ENCODE results near the gene PDE3B. TPM values are rescaled to one million over a fixed set of nuclear protein-coding genes. Genes with fewer than 3 reads are reported as not detected.
"Not testable (repeated sequence)": the region's sequence is repeated elsewhere in the genome, so short reads cannot be mapped to it uniquely, and the experiment has no call there.

PDE3B gene
- 0.43 and 0.96 TPM in 2 replicates for total RNA-seq (2014; rRNA removed; shearing (Covaris generic))

DNA sequence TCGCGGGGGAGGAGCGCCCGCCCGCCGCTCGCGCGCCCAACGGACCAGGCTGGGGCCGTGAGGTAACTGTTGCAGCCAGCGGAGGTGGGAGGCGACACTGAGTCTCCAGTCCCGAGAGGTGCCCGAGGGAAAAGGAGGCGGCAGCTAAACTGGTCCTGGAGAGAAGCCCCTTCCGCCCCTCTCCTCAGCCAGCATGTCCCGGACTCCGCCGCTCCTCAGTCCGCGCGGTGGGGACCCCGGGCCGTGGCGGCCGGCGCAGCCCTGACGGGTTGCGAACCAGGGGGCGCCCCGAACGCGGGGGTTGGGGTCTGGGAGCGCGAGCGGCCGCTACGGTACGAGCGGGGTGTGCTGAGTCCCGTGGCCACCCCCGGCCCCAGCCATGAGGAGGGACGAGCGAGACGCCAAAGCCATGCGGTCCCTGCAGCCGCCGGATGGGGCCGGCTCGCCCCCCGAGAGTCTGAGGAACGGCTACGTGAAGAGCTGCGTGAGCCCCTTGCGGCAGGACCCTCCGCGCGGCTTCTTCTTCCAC lies at the start of gene PDE3B:
Gene PDE3B, plus strand, starts transcription at position 108 of the 529 bp plus-strand sequence. Its CDS starts 272 bp downstream, at position 380.
- DNase-seq (ENCODE audit: low spot score) = peak; percentile 9

GRCh38 chr11:14595261-14595660 lies 48.3 kb upstream of the PDE3B start:
- not testable (repeated sequence) for DNase-seq (ENCODE audit: low spot score)

DNA sequence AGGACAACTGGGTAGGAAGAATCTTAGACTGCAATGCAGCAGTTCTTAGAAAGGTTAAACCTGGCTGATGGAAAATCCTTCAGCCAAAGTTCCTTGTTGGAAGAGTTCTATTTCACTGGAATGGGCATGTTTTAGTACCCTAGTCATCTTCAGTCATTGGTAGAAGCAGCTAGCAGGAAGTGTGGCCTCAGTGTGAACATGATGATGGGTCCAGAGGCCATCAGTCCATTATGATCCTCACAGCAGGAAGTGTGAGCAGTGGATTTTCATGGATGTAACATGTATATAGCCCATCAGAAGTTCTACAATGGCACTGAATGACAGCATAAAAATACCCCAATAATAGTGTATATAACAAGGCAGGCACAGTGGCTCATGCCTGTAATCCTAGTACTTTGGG lies 35.9 kb upstream of the PDE3B start:
- no peak for DNase-seq (ENCODE audit: low spot score)

DNA sequence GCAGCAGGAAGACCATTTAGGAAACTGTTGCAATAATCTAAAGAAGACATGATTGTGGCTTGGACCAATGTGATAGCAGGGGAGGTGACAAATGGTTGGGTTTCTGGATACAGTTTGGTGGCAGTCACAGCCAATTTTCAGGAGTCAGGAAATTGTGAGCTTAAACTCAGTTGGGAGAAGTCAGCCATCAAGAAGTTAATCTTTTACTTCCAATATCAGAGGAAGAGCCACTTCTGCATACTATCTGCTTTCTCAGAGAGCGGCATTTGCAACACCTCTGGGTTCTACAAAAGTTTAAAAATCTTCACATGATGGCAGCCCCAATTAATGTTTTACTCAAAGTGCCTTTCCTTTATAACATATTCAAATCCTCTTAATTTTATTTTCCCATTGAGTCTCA lies 33.7 kb upstream of the PDE3B start:
- no peak for DNase-seq (ENCODE audit: low spot score)

DNA sequence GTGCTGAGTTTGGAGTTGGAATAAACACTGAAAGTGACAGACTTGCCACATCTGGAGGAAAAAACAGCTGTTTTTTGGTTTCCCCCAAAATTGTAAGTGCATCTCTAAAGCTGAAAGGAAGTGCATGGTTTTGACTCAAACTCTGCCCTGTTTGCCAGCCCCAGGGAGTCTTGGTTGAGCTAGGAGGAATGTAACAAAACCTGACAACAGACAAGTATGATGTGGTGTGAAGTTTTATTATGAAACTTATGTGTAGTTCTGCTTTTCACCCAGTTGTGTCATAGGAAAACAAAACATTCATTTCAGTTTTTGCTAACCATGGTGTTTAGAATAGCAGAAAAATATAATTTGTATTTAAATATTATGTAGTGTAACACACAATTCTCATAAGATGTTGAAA lies 31.7 kb upstream of the PDE3B start:
- no peak for DNase-seq (ENCODE audit: low spot score)

DNA sequence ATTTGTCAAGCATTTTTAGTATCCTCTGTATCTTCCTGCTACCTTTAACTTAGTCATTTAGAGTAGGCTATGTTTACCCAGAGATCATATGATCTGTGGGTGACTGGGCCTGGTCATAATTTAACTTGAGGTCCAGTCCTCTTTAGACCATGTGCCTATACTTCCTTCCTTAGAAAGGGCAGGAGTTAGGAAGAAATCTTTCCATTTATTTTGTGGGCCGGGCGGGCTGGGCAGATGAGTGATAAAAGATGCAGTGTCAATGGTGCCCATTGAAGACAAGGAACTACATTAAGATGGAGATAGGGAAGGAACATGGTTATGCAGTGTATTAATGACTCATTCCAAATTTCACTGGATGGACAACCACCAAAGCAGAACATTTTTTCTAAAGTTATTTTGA lies 30.9 kb upstream of the PDE3B start:
- DNase-seq (ENCODE audit: low spot score) = no peak

GRCh38 chr11:14614091-14614622 lies 29.4 kb upstream of the PDE3B start:
- DNase-seq (ENCODE audit: low spot score) = no peak

DNA sequence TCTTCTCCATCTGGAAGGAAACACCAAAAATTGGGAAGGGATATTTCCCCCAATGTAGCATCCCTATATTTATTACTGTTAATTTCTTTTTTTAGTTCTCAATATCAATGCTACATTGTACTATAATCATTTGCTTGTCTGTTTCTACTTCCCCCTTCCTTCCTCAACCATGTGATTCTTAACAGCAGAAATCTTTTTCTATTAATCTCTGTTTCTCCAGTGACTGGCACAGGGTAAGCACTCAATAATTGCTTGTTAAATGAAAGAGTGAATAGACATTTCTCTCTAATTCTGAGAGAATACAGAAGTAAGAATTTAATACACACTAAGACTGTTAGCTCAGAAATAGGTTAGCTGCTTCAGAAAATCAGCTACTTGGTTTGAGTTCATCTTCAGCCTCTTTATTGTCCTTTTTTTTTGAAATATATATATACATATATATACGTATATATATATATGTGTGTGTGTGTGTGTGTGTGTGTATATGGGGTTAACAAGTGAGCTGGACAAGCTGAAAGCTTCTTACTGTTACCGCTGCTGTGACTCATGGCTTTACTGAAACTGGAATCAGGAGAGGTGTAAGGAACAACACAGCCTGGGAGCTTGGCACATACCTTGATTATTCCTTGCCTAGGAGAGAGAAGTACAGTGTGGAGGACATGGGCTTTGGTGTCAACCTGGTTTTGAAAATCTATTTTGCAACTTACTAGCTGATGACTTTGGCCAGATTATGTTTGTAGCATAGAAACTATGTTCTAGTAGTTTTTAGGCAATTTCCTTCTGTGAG lies 26.2 kb upstream of the PDE3B start:
- no peak for DNase-seq (ENCODE audit: low spot score)

DNA sequence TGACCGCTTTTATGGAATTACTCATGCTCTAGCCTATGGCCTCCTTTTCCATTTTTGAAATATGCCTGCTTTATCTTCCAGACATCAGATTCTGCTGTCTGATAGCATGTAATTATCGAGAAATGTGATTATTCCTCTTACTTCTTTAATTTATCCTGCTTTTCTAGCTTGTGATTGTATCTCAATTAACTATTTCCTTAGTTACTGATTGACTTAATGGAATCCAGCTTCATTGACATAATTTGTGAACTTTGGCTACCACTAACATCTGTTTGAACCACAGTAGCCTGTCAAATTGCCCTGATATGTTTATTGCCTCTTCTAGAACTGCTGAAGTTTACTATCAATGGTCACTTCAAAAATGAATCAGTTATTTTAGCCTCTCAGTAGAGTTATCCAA lies 25.5 kb upstream of the PDE3B start:
- DNase-seq (ENCODE audit: low spot score) = no peak

DNA sequence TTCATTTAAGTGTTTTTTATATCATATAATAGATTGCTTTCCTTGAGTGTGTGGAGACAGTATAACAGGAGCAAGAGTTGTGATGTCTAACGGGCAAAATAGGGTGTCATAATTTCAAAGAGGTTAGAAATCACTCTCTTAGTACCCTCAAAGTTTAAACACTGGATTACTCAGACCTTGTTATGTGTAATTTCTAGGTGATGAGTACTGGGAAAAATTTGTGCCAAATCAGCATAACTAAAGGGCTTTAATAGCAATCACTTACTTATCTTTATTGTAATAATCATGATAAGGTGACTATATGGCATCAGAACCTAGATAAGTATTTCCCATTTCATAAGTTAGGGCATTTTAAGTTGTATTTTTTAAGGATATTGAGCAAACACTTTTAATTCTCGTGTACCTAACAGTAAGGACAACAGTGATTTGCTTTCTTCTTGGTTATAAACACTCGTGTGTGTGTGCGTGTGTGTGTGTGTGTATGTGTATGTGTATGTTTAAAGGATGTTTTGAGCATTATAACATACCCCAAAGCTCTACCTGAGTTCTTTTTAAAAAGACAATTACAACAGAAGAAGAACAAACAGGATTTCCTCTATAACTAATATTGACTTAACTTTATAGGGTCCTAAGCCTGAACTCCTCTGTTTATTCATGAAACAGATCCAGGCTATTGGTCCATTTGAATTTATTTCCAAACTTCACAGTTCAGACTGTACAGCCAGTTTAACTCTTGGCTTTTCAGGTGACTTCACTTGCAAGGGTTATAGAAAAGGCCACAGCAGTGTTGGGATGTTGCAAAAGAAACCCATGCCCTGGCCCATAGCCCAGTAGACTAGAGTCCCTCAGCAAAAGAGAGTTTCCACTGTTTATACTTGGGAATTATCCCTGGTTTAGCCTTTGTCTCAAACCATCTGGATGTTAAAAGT lies 23.7 kb upstream of the PDE3B start:
- DNase-seq (ENCODE audit: low spot score) = no peak

DNA sequence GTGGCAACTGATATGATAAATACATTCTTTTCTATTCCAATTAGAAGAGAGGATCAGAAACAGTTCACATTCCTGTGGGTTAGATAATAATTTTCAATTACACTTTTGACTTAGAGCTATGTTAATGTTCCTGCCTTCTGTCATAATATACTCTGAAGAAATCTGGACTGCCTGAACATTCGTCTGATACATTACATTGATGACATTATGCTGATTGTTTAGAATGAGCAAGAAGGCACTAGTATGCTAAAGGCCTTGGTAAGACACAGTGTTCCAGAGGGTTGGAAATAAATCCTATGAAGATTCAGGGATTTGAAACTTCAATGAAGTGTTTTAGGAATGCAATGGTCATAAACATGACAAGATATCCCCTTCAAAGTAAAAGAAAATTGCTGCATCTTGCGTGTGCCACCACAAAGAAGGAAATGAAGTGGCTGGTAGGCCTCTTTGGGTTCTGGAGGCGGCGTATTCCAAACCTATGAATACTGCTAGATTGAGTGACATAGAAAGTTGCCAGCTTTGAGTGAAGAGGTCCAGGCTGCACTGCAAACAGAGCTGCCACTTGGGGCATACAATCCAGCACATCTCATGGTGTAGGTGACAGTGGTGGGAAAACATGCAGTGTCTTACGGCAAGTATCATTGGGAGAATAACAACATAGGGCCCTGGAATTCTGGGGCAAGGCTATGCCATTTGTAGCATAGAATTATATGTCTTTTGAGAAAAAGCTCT lies 21.2 kb upstream of the PDE3B start:
- no peak for DNase-seq (ENCODE audit: low spot score)

GRCh38 chr11:14623036-14623435 lies 20.6 kb upstream of the PDE3B start:
- DNase-seq (ENCODE audit: low spot score) = no peak

DNA sequence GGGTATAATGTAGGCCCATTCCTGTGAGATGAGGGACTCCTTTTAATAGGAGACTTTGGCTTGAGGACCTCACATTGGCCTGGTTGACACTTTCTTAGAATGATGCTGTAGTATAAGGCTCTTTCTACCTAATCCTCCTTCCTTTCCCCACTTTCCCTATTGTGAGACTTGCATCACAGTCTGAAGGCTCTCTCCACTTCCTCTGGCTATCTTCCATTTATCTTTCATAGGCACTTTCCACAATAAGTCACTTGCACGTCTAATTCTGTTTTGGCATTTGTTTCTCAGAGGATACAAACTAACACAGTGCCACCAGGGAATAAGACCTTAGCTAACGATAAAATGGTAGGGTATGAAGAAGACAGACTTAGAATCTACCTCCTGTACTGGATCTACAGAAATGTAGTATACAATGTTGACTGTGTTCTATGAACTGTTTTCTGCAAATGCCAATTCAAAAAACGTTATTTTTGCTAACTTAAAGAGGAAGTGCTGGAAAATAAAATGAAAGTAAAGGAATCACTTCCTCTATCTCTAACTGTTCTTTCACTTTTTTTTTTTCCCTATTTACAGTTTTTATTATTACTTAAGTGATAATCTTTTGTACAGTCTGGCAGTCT lies 17.9 kb upstream of the PDE3B start:
- no peak for DNase-seq (ENCODE audit: low spot score)

GRCh38 chr11:14626650-14627049 lies 17.0 kb upstream of the PDE3B start:
- no peak for DNase-seq (ENCODE audit: low spot score)

DNA sequence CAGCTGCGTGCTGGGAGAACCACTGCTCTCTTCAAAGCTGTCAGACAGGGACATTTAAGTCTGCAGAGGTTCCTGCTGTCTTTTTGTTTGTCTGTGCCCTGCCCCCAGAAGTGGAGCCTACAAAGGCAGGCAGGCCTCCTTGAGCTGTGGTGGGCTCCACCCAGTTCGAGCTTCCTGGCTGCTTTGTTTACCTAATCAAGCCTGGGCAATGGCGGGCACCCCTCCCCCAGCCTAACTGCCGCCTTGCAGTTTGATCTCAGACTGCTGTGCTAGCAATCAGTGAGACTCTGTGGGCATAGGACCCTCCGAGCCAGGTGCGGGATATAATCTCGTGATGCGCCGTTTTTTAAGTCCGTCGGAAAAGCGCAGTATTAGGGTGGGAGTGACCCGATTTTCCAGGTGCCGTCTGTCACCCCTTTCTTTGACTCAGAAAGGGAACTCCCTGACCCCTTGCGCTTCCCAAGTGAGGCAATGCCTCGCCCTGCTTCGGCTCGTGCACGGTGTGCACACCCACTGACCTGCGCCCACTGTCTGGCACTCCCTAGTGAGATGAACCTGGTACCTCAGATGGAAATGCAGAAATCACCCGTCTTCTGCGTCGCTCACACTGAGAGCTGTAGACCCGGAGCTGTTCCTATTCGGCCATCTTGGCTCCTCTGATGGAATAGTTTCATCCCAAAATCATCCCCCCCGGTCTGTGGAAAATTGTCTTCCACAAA lies 9.9 kb upstream of the PDE3B start:
- DNase-seq (ENCODE audit: low spot score) = not testable (repeated sequence)

DNA sequence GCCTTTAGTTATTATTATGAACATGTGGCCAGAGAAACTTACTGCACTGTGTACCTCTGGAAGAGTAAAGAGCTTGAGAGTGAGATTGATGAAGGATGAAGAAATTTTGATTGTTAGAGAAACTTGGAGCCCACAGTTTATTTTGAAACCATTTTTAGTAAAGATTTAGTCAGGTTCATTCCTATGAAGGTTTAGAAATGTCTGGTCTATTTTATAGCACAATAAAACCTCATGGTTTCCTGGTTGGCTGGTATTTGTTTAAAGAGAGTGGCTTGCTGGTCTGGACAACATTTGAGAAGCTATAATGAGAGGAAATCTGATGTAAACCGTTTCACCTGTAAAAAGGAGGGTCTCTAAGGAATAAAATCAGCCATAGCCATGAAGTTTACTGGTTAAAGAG lies 8.8 kb upstream of the PDE3B start:
- DNase-seq (ENCODE audit: low spot score) = no peak

GRCh38 chr11:14635546-14635945 lies 8.1 kb upstream of the PDE3B start:
- DNase-seq (ENCODE audit: low spot score) = no peak

- no peak for DNase-seq (ENCODE audit: low spot score)
Measured at GRCh38 chr11:14636119-14636518, 7.5 kb upstream of the PDE3B start.

- no peak for DNase-seq (ENCODE audit: low spot score)
Measured at GRCh38 chr11:14637868-14638409, 5.7 kb upstream of the PDE3B start.

GRCh38 chr11:14638561-14638960 lies 5.0 kb upstream of the PDE3B start:
- peak; percentile 9 for DNase-seq (ENCODE audit: low spot score)

Data from A172 (cell line).